DND-41 (cell line): ENCODE results near the gene MYBPC1.

Experiments used
- ATAC-seq: fragments of 200-7000 bp; cut with Tn5 transposase; 3 replicates; pipeline ENCODE4 v1.9.1; 2021; ENCODE audit warnings: low read depth; ENCODE audit not compliant: insufficient read depth
- DNase-seq: peaks from one replicate; pipeline ENCODE4 v3.0.0-alpha.2; 2020
- H2AFZ ChIP-seq: 2 replicates; pipeline ENCODE4 v1.6.0; 2012; ENCODE audit warnings: low read depth, low read length
- H3K27ac ChIP-seq: 2 replicates; pipeline ENCODE4 v1.5.1; 2012; ENCODE audit warnings: low read length, inconsistent platforms
- H3K27me3 ChIP-seq: fragments of 200-600 bp; sonication (generic); 2 replicates; pipeline ENCODE4 v1.6.0; 2012; ENCODE audit warnings: low read length, mild to moderate bottlenecking, inconsistent platforms; ENCODE audit not compliant: insufficient read depth, poor library complexity
- H3K36me3 ChIP-seq: 2 replicates; pipeline ENCODE4 v1.5.1; 2012; ENCODE audit warnings: low read length, inconsistent platforms; ENCODE audit not compliant: insufficient read depth
- H3K4me1 ChIP-seq: 2 replicates; pipeline ENCODE4 v1.5.1; 2012; ENCODE audit warnings: mild to moderate bottlenecking, low read length; ENCODE audit not compliant: insufficient read depth
- H3K4me2 ChIP-seq: 2 replicates; pipeline ENCODE4 v1.6.0; 2012; ENCODE audit warnings: mild to moderate bottlenecking, moderate library complexity, low read length, inconsistent platforms; ENCODE audit not compliant: insufficient read depth
- H3K4me3 ChIP-seq, 2 experiments: fragments of 200-600 bp in 1 of 2; shearing (Covaris generic) in 1 of 2; 2 replicates each; pipeline ENCODE4 v1.5.1; 2012 to 2016; ENCODE audit warnings: inconsistent platforms in 2 of 2, low read length in 2 of 2, mild to moderate bottlenecking in 2 of 2, low read depth in 1 of 2, moderate library complexity in 1 of 2
- H3K79me2 ChIP-seq: 2 replicates; pipeline ENCODE4 v1.6.0; 2012; ENCODE audit warnings: low read length, inconsistent platforms; ENCODE audit not compliant: insufficient read depth
- H3K9ac ChIP-seq: 2 replicates; pipeline ENCODE4 v1.6.0; 2012; ENCODE audit warnings: low read depth, mild to moderate bottlenecking, inconsistent platforms, low read length, moderate library complexity
- H3K9me3 ChIP-seq: 2 replicates; pipeline ENCODE4 v1.5.1; 2012; ENCODE audit warnings: low read length, moderate library complexity, mild to moderate bottlenecking, inconsistent platforms; ENCODE audit not compliant: insufficient read depth, severe bottlenecking
- H4K20me1 ChIP-seq: 2 replicates; pipeline ENCODE4 v1.6.0; 2012; ENCODE audit warnings: low read length; ENCODE audit not compliant: insufficient read depth
- EZH2 ChIP-seq: IDR thresholded peaks from 3 replicates; pipeline ENCODE4 v1.6.1; 2012; ENCODE audit warnings: borderline replicate concordance, low read depth, mild to moderate bottlenecking, moderate library complexity, low read length, inconsistent platforms; ENCODE audit not compliant: severe bottlenecking
- TF ChIP-seq, protein P1 (sequence below): IDR thresholded peaks from 2 replicates; pipeline ENCODE4 v1.5.1; 2012; ENCODE audit warnings: borderline replicate concordance, low read length, moderate library complexity, mild to moderate bottlenecking; ENCODE audit not compliant: poor library complexity, severe bottlenecking; ENCODE audit errors: extremely low read depth

MYBPC1 gene

DNA sequence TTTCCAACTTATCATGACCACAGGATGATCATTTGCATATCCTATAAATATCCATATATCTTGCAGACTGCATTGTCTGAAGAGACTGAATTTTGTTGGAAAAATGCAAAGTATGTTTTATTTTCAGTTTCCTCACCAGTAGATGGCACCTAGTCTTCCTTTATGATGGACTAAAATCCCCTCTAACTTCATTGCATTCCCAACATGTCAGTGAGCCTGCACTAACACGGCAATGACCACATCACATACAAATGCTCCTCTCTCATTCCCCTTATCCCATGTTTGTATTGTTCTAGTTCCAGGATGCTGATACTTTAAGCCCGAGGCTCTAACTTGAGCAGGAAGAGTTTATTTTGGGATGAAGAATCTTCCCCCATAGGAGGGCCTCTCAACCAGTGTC is 24.7 kb upstream of the MYBPC1 start:
- Histone ChIP-seq H2AFZ (no peak overlapping the region), H3K4me3 (no peak overlapping the region), H3K4me2 (no peak overlapping the region), H4K20me1 (no peaks in the 10 kb centered on the region), H3K27ac (no peak overlapping the region), H3K36me3 (no peaks in the 10 kb centered on the region), H3K79me2 (no peaks in the 10 kb centered on the region), H3K27me3 (peaks cover 3% of the 10 kb centered on the region), H3K9me3 (no peaks in the 10 kb centered on the region), H3K4me1 (no peaks in the 10 kb centered on the region), H3K9ac (no peak overlapping the region)
- DNase-seq (no peak), ATAC-seq (no peak)
- TF ChIP-seq, protein P1, sequence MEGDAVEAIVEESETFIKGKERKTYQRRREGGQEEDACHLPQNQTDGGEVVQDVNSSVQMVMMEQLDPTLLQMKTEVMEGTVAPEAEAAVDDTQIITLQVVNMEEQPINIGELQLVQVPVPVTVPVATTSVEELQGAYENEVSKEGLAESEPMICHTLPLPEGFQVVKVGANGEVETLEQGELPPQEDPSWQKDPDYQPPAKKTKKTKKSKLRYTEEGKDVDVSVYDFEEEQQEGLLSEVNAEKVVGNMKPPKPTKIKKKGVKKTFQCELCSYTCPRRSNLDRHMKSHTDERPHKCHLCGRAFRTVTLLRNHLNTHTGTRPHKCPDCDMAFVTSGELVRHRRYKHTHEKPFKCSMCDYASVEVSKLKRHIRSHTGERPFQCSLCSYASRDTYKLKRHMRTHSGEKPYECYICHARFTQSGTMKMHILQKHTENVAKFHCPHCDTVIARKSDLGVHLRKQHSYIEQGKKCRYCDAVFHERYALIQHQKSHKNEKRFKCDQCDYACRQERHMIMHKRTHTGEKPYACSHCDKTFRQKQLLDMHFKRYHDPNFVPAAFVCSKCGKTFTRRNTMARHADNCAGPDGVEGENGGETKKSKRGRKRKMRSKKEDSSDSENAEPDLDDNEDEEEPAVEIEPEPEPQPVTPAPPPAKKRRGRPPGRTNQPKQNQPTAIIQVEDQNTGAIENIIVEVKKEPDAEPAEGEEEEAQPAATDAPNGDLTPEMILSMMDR = peak; percentile 27
- no peak for TF ChIP-seq EZH2

DNA sequence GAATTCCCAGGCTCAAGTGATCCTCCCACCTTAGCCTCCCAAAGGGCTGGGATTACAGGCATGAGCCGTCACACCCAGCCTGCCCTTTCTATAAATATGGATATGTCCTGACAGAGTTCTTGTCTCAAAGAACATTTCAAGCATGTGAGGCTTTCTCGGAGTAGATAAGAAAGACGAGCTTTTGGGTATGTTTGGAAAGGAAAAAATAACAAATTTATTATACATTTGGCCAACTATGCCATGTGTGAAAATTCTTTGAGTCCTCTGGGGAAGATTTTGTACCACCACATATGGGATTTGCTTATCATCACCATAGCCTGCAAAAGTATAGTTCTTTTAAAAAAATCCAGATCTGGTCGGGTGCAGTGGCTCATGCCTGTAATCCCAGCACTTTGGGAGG is 23.7 kb upstream of the MYBPC1 start:
- no peaks in the 10 kb centered on the region for H3K9me3 ChIP-seq
- no peak overlapping the region for H3K27ac ChIP-seq
- H3K9ac ChIP-seq = no peak overlapping the region
- no peak overlapping the region for H2AFZ ChIP-seq
- H3K4me2 ChIP-seq = no peak overlapping the region
- H3K4me3 ChIP-seq = no peak overlapping the region
- no peak for ATAC-seq
- H3K36me3 ChIP-seq = no peaks in the 10 kb centered on the region
- DNase-seq = no peak
- no peak for TF ChIP-seq EZH2
- TF ChIP-seq, protein P1 = no peak
- H3K79me2 ChIP-seq = no peaks in the 10 kb centered on the region
- peaks cover 3% of the 10 kb centered on the region for H3K27me3 ChIP-seq
- no peaks in the 10 kb centered on the region for H3K4me1 ChIP-seq
- no peaks in the 10 kb centered on the region for H4K20me1 ChIP-seq

DNA sequence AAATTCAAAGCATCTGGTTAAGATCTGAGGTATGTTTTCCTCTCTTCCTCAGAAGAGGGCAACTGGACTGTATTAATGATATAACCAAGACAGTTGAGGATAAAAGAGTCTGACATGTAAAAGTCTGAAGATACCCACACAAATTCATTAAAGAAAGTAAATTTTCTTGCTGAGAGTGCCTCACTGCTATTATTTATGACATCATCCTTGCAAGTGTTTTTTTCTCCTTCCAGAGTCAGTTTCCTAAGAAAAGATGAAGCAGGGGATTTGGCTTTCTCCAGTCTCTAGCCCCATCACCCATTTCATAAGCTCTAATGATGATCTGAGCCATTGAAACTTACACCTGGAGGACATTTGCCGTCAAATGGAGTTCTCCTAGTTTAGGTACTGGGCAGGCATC is 21.0 kb upstream of the MYBPC1 start:
- DNase-seq (no peak), ATAC-seq (no peak)
- Histone ChIP-seq H3K9ac (no peak overlapping the region), H3K4me1 (no peaks in the 10 kb centered on the region), H3K27me3 (peaks cover 3% of the 10 kb centered on the region), H3K4me3 (no peak overlapping the region), H3K79me2 (no peaks in the 10 kb centered on the region), H3K27ac (no peak overlapping the region), H2AFZ (no peak overlapping the region), H3K36me3 (no peaks in the 10 kb centered on the region), H4K20me1 (no peaks in the 10 kb centered on the region), H3K4me2 (no peak overlapping the region), H3K9me3 (no peaks in the 10 kb centered on the region)
- TF ChIP-seq, protein P1 = no peak
- no peak for TF ChIP-seq EZH2

DNA sequence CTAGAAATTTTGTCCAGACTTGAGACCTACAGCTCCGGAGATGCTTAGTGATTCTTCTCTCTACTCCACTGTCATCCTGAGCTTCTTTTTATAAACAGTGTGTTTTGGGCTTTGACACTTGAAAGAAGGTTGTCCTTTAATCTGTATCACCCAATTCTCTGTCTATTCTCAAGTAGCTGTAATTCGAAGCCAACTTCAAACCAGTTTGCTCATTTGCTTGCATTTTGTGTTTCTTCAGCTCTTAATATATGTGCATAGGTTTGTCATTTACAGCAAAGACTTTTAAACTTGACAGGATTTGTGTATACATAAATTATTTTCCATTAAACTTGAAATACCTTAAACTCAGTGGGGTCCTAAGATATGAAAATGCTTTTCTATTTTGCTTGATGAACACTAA is 16.4 kb upstream of the MYBPC1 start:
- Histone ChIP-seq H3K27ac (no peak overlapping the region), H3K36me3 (no peaks in the 10 kb centered on the region), H3K9me3 (no peaks in the 10 kb centered on the region), H3K4me1 (no peaks in the 10 kb centered on the region), H3K4me3 (no peak overlapping the region), H4K20me1 (no peaks in the 10 kb centered on the region), H3K79me2 (no peaks in the 10 kb centered on the region), H2AFZ (no peak overlapping the region), H3K27me3 (peaks cover 3% of the 10 kb centered on the region), H3K4me2 (no peak overlapping the region), H3K9ac (no peak overlapping the region)
- TF ChIP-seq EZH2 = no peak
- TF ChIP-seq, protein P1 = no peak
- DNase-seq (no peak), ATAC-seq (no peak)
